ENCODE results near the gene RPS6KA4.

Gene RPS6KA4

GRCh38 chr11:64327993-64328392 is 31.0 kb upstream of the RPS6KA4 start:
- no peak for DNase-seq

GRCh38 chr11:64330888-64331287 is 28.1 kb upstream of the RPS6KA4 start:
- no peak for DNase-seq

- peak; percentile 87 for DNase-seq
These were observed 27.2 kb upstream of the RPS6KA4 start for GRCh38 chr11:64331569-64332371.

GRCh38 chr11:64333556-64333955 is 25.4 kb upstream of the RPS6KA4 start:
- DNase-seq = no peak

GRCh38 chr11:64334764-64335735 is 23.9 kb upstream of the RPS6KA4 start:
- peak; percentile 80 for DNase-seq

GRCh38 chr11:64337538-64338249 is 21.3 kb upstream of the RPS6KA4 start:
- no peak for DNase-seq

- no peak for DNase-seq
These were observed 20.2 kb upstream of the RPS6KA4 start for GRCh38 chr11:64338716-64339115.

- DNase-seq = no peak
These were observed 19.7 kb upstream of the RPS6KA4 start for GRCh38 chr11:64339286-64339685.

GRCh38 chr11:64339754-64340408 is 19.1 kb upstream of the RPS6KA4 start, which contains the start of gene CCDC88B:
Gene CCDC88B, plus strand, starts transcription at chr11:64340204. Its CDS starts 63 bp downstream, at chr11:64340267.
- peak; percentile 86 for DNase-seq

- peak; percentile 96 for DNase-seq
These were observed 18.2 kb upstream of the RPS6KA4 start for GRCh38 chr11:64340671-64341335.

GRCh38 chr11:64341429-64341828 is 17.5 kb upstream of the RPS6KA4 start:
- DNase-seq = no peak

- peak; percentile 98 for DNase-seq
These were observed 16.8 kb upstream of the RPS6KA4 start for GRCh38 chr11:64341851-64342791.

GRCh38 chr11:64342869-64343745 is 15.9 kb upstream of the RPS6KA4 start:
- DNase-seq = no peak

GRCh38 chr11:64343767-64344559 is 15.0 kb upstream of the RPS6KA4 start:
- DNase-seq = no peak

GRCh38 chr11:64344787-64345186 is 14.2 kb upstream of the RPS6KA4 start:
- DNase-seq = no peak

GRCh38 chr11:64347193-64347867 is 11.6 kb upstream of the RPS6KA4 start:
- DNase-seq = no peak

- DNase-seq = no peak
These were observed 10.5 kb upstream of the RPS6KA4 start for GRCh38 chr11:64348383-64349024.

- no peak for DNase-seq
These were observed 10.0 kb upstream of the RPS6KA4 start for GRCh38 chr11:64349025-64349387.
